Neural progenitor cell (in vitro differentiated cells): ENCODE measurements around the gene MAJIN. TPM values are rescaled to one million over a fixed set of nuclear protein-coding genes. Genes with fewer than 3 reads are reported as not detected.

Source experiments
- DNase-seq: peaks from one replicate; pipeline ENCODE4 v3.0.0-alpha.2; 2016; ENCODE audit warnings: low spot score
- H2AFZ ChIP-seq: fragments of 200-600 bp; sonication (generic); replicated peaks from 2 replicates; pipeline ENCODE4 v1.6.1; 2016; ENCODE audit warnings: antibody characterized with exemption
- H3F3A ChIP-seq: fragments of 200-600 bp; sonication (generic); 2 replicates; pipeline ENCODE4 v1.6.1; 2016; ENCODE audit warnings: antibody characterized with exemption, low read depth
- H3K27ac ChIP-seq: fragments of 200-600 bp; sonication (generic); 2 replicates; pipeline ENCODE4 v1.5.1; 2016; ENCODE audit warnings: mild to moderate bottlenecking
- H3K27me3 ChIP-seq: fragments of 200-600 bp; sonication (generic); 2 replicates; pipeline ENCODE4 v1.6.1; 2016; ENCODE audit warnings: mild to moderate bottlenecking, moderate library complexity
- H3K36me3 ChIP-seq: fragments of 200-600 bp; sonication (generic); 2 replicates; pipeline ENCODE4 v1.5.1; 2016
- H3K4me1 ChIP-seq: fragments of 200-600 bp; sonication (generic); 2 replicates; pipeline ENCODE4 v1.6.1; 2016; ENCODE audit warnings: mixed run types
- H3K4me2 ChIP-seq: fragments of 200-600 bp; sonication (generic); 2 replicates; pipeline ENCODE4 v1.6.1; 2016
- H3K4me3 ChIP-seq: fragments of 200-600 bp; sonication (generic); 2 replicates; pipeline ENCODE4 v1.5.1; 2016
- H3K79me2 ChIP-seq: fragments of 200-600 bp; sonication (generic); 2 replicates; pipeline ENCODE4 v1.6.1; 2016; ENCODE audit warnings: low read depth
- H3K9ac ChIP-seq: fragments of 200-600 bp; sonication (generic); 2 replicates; pipeline ENCODE4 v1.6.1; 2016
- H3K9me3 ChIP-seq: fragments of 200-600 bp; sonication (generic); 2 replicates; pipeline ENCODE4 v1.5.1; 2016; ENCODE audit warnings: low read depth
- H4K20me1 ChIP-seq: fragments of 200-600 bp; sonication (generic); 2 replicates; pipeline ENCODE4 v1.6.1; 2016; ENCODE audit warnings: low read depth
- H3K27ac Mint-ChIP-seq: 3 replicates; pipeline ENCODE4 v1.8.0; 2021; ENCODE audit warnings: mixed read lengths
- H3K27me3 Mint-ChIP-seq: 2 replicates; pipeline ENCODE4 v1.8.0; 2022; ENCODE audit warnings: low read depth, mild to moderate bottlenecking, inconsistent platforms, moderate library complexity, mixed read lengths; ENCODE audit not compliant: insufficient read depth
- H3K36me3 Mint-ChIP-seq: 3 replicates; pipeline ENCODE4 v1.8.0; 2021; ENCODE audit warnings: mixed read lengths
- H3K4me1 Mint-ChIP-seq: 3 replicates; pipeline ENCODE4 v1.8.0; 2021; ENCODE audit warnings: mixed read lengths
- H3K4me3 Mint-ChIP-seq: 3 replicates; pipeline ENCODE4 v1.8.0; 2021; ENCODE audit warnings: mild to moderate bottlenecking, moderate library complexity, mixed read lengths
- H3K9me3 Mint-ChIP-seq: 3 replicates; pipeline ENCODE4 v1.8.0; 2020; ENCODE audit warnings: mixed read lengths
- EZH2 ChIP-seq: fragments of 200-600 bp; sonication (generic); IDR thresholded peaks from 2 replicates; pipeline ENCODE4 v1.6.1; 2017; ENCODE audit warnings: antibody characterized with exemption, mild to moderate bottlenecking, moderate library complexity
- EZH2phosphoT487 ChIP-seq: fragments of 200-600 bp; sonication (generic); IDR thresholded peaks from 2 replicates; pipeline ENCODE4 v1.6.1; 2017; ENCODE audit warnings: antibody characterized with exemption
- microRNA counts: library from miRNA; unstranded; fragments of <30 nt; microRNA quantifications from one replicate; lab custom pipeline; 2016
- microRNA-seq: library from miRNA; unstranded; fragments of <30 nt; microRNA quantifications from one replicate; pipeline ENCODE4, GENCODE V29; 2016
- small RNA-seq: library from RNA; depleted of rRNA; stranded (forward); fragments of <200 nt; gene quantifications from one replicate; pipeline ENCODE3, GENCODE V24; 2015
- total RNA-seq: library from RNA; depleted of rRNA; stranded (reverse); fragments of >200 nt; gene quantifications from 2 replicates; pipeline ENCODE4 v1.2.3, GENCODE V29; 2015; ENCODE audit warnings: low replicate concordance
- TF ChIP-seq, protein P1 (sequence below): fragments of 200-600 bp; sonication (generic); IDR thresholded peaks from 2 replicates; pipeline ENCODE4 v1.5.1; 2017; ENCODE audit warnings: antibody characterized with exemption, mild to moderate bottlenecking

The MAJIN gene
- total RNA-seq, 1 donor from 2014 or later = not detected

DNA sequence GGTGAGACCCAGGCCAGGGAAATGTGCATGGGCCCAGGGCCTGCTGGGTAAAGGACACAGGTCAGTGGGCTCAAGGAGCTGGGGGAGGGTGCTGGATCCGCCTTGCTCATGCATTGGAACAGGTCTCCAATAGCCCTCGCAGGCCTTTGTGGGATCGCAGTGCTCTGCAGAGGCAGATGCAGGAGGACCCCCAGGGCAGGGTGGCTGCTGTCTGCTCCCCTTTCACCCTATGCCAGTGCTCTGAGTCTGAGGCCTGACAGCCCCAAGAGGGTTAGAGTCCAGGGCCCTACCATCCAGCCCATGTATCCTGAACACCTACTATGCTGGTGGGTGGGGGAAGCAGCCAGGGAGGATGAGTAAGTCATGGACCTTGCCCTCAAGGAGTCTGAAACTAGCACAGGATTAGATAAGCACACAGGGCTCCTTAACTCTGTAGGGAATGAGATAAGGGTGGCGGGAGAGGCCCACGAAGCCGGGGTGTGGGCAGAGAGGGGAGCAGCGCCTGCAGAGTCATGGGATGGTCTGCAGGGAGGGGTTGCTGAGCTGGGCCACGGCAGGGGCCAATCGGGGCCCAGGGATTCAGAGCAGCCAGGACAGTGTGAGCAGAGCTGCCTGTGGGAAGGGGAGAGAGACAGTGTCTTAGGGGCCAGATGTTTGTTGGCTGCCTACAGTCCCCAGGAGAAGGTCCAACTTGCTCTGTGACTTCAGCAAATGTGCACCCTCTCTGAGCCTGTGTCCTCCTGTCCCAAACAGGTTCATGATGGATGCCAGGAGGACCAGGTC is 83.0 kb downstream of the MAJIN start:
- TF ChIP-seq EZH2phosphoT487 = no peak
- no peak for TF ChIP-seq EZH2
- TF ChIP-seq, protein P1, sequence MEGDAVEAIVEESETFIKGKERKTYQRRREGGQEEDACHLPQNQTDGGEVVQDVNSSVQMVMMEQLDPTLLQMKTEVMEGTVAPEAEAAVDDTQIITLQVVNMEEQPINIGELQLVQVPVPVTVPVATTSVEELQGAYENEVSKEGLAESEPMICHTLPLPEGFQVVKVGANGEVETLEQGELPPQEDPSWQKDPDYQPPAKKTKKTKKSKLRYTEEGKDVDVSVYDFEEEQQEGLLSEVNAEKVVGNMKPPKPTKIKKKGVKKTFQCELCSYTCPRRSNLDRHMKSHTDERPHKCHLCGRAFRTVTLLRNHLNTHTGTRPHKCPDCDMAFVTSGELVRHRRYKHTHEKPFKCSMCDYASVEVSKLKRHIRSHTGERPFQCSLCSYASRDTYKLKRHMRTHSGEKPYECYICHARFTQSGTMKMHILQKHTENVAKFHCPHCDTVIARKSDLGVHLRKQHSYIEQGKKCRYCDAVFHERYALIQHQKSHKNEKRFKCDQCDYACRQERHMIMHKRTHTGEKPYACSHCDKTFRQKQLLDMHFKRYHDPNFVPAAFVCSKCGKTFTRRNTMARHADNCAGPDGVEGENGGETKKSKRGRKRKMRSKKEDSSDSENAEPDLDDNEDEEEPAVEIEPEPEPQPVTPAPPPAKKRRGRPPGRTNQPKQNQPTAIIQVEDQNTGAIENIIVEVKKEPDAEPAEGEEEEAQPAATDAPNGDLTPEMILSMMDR = no peak
- peak overlapping the region; percentile 74 for H3K4me2 ChIP-seq
- no peak for DNase-seq
- H2AFZ ChIP-seq = peak overlapping the region; percentile 97
- Mint-ChIP-seq H3K4me3 (no peak overlapping the region), H3K27me3 (peaks cover 8% of the 10 kb centered on the region), H3K27ac (peak overlapping the region; percentile 76), H3K9me3 (no peaks in the 10 kb centered on the region), H3K36me3 (no peaks in the 10 kb centered on the region), H3K4me1 (peaks cover 12% of the 10 kb centered on the region)
- peaks cover 12% of the 10 kb centered on the region for H3K4me1 ChIP-seq
- no peak overlapping the region for H3K4me3 ChIP-seq
- H3K79me2 ChIP-seq = no peaks in the 10 kb centered on the region
- no peak overlapping the region for H3K27ac ChIP-seq
- H4K20me1 ChIP-seq = no peaks in the 10 kb centered on the region
- H3K9ac ChIP-seq = no peak overlapping the region
- no peaks in the 10 kb centered on the region for H3K36me3 ChIP-seq
- H3K27me3 ChIP-seq = no peaks in the 10 kb centered on the region
- peaks cover 3% of the 10 kb centered on the region for H3F3A ChIP-seq
- H3K9me3 ChIP-seq = no peaks in the 10 kb centered on the region

GRCh38 chr11:64888406-64888728 is 83.5 kb downstream of the MAJIN start:
- no peaks in the 10 kb centered on the region for H3K79me2 ChIP-seq
- Mint-ChIP-seq H3K9me3 (no peaks in the 10 kb centered on the region), H3K4me1 (peaks cover 12% of the 10 kb centered on the region), H3K4me3 (no peak overlapping the region), H3K27ac (peak overlapping the region; percentile 97), H3K27me3 (peaks cover 9% of the 10 kb centered on the region), H3K36me3 (no peaks in the 10 kb centered on the region)
- no peak overlapping the region for H3K9ac ChIP-seq
- no peaks in the 10 kb centered on the region for H3K9me3 ChIP-seq
- DNase-seq = no peak
- H3K27me3 ChIP-seq = no peaks in the 10 kb centered on the region
- H3K4me1 ChIP-seq = peaks cover 12% of the 10 kb centered on the region
- H3K27ac ChIP-seq = no peak overlapping the region
- TF ChIP-seq, protein P1 = no peak
- TF ChIP-seq EZH2 (no peak), EZH2phosphoT487 (no peak)
- H3F3A ChIP-seq = peaks cover 3% of the 10 kb centered on the region
- H3K36me3 ChIP-seq = no peaks in the 10 kb centered on the region
- H2AFZ ChIP-seq = peak overlapping the region; percentile 97
- no peak overlapping the region for H3K4me3 ChIP-seq
- H3K4me2 ChIP-seq = peak overlapping the region; percentile 74
- H4K20me1 ChIP-seq = no peaks in the 10 kb centered on the region

MicroRNA genes within 50 kb of the gene (microRNA counts, 767-probe panel; counts per million panel counts)
- microRNA hsa-miR-192-5p (lab: Ali Mortazavi, UCI) = 460 counts per million, percentile 90 among the panel's probes with 10 or more counts

Small RNAs within 50 kb of the gene (microRNA-seq; reads per million reads assigned to microRNA genes)
- gene MIR6749 = not detected
- gene MIR6750 = 0.91 reads per million
- not detected for gene MIR6879

Small RNAs within 50 kb of the gene (small RNA-seq; reads per million reads assigned to genes)
- gene MIR6749 (not detected), gene MIR6750 (not detected), gene MIR6879 (not detected)

Other genes starting within 250 kb of the MAJIN start
- 2.2 and 9.2 TPM in 2 replicates for gene NRXN2, start 248.9 kb downstream of the MAJIN start, total RNA-seq
- gene RASGRP2, start 228.0 kb downstream of the MAJIN start, total RNA-seq = 0.06 and 1.8 TPM in 2 replicates
- gene PYGM, start 212.1 kb downstream of the MAJIN start, total RNA-seq = 1.4 and 2.2 TPM in 2 replicates
- 140 and 193 TPM in 2 replicates for gene SF1, start 193.6 kb downstream of the MAJIN start, total RNA-seq
- 15.8 and 27.7 TPM in 2 replicates for gene MAP4K2, start 168.9 kb downstream of the MAJIN start, total RNA-seq
- 11.4 and 34.9 TPM in 2 replicates for gene MEN1, start 161.6 kb downstream of the MAJIN start, total RNA-seq
- 0.62 and 2.1 TPM in 2 replicates for gene CDC42BPG, start 127.5 kb downstream of the MAJIN start, total RNA-seq
- 19.8 and 39.7 TPM in 2 replicates for gene EHD1, start 93.5 kb downstream of the MAJIN start, total RNA-seq
- 4.4 and 16.6 TPM in 2 replicates for gene ATG2A, start 54.9 kb downstream of the MAJIN start, total RNA-seq
- 5.7 and 11.3 TPM in 2 replicates for gene PPP2R5B, start 47.4 kb downstream of the MAJIN start, total RNA-seq
- 1.5 TPM in 1 of 2 replicates, not detected in the other for gene GPHA2, start 36.2 kb downstream of the MAJIN start, total RNA-seq
- gene BATF2, start 24.9 kb upstream of the MAJIN start, total RNA-seq = 0.28 TPM in 1 of 2 replicates, not detected in the other
- 171 and 287 TPM in 2 replicates for gene ARL2, start 42.1 kb upstream of the MAJIN start, total RNA-seq
- 10.7 and 16.8 TPM in 2 replicates for gene SNX15, start 55.3 kb upstream of the MAJIN start, total RNA-seq
- 3.0 and 13.2 TPM in 2 replicates for gene SAC3D1, start 69.1 kb upstream of the MAJIN start, total RNA-seq
- gene NAALADL1, start 86.4 kb upstream of the MAJIN start, total RNA-seq = 0.80 and 3.0 TPM in 2 replicates
- 46.7 and 57.3 TPM in 2 replicates for gene CDCA5, start 111.9 kb upstream of the MAJIN start, total RNA-seq
- gene ZFPL1, start 112.1 kb upstream of the MAJIN start, total RNA-seq = 12.6 and 36.1 TPM in 2 replicates
- 80.4 and 252 TPM in 2 replicates for gene VPS51, start 124.1 kb upstream of the MAJIN start, total RNA-seq
- 36.1 and 109 TPM in 2 replicates for gene TM7SF2, start 139.8 kb upstream of the MAJIN start, total RNA-seq
- 1.5 and 8.1 TPM in 2 replicates for gene ZNHIT2, start 145.6 kb upstream of the MAJIN start, total RNA-seq
- 227 and 288 TPM in 2 replicates for gene FAU, start 150.0 kb upstream of the MAJIN start, total RNA-seq
- 38.3 and 57.5 TPM in 2 replicates for gene MRPL49, start 150.2 kb upstream of the MAJIN start, total RNA-seq
- 7.2 and 12.0 TPM in 2 replicates for gene SYVN1, start 162.4 kb upstream of the MAJIN start, total RNA-seq
- not detected in 2 replicates for gene SPDYC, start 198.1 kb upstream of the MAJIN start, total RNA-seq
- gene CAPN1, start 209.8 kb upstream of the MAJIN start, total RNA-seq = 24.3 and 57.3 TPM in 2 replicates